Ishikawa (cell line): ENCODE measurements around the gene CTNND2.

Source experiments
- CREB1 ChIP-seq: IDR thresholded peaks from 2 replicates; pipeline ENCODE4 v1.6.1; 2012; ENCODE audit warnings: low read depth
- EGR1 ChIP-seq: IDR thresholded peaks from 2 replicates; pipeline ENCODE4 v1.6.1; 2012
- FOXM1 ChIP-seq: IDR thresholded peaks from 2 replicates; pipeline ENCODE4 v1.6.1; 2012; ENCODE audit warnings: low read depth, borderline replicate concordance
- NFIC ChIP-seq: IDR thresholded peaks from 2 replicates; pipeline ENCODE4 v1.6.1; 2012
- RAD21 ChIP-seq: IDR thresholded peaks from 2 replicates; pipeline ENCODE4 v1.6.1; 2012; ENCODE audit warnings: low read depth
- ZBTB7A ChIP-seq: IDR thresholded peaks from 2 replicates; pipeline ENCODE4 v1.6.1; 2012; ENCODE audit warnings: low read depth
- TF ChIP-seq, protein P1 (sequence below): IDR thresholded peaks from 2 replicates; pipeline ENCODE4 v1.6.1; 2012; ENCODE audit warnings: low read depth, mild to moderate bottlenecking

DNA sequence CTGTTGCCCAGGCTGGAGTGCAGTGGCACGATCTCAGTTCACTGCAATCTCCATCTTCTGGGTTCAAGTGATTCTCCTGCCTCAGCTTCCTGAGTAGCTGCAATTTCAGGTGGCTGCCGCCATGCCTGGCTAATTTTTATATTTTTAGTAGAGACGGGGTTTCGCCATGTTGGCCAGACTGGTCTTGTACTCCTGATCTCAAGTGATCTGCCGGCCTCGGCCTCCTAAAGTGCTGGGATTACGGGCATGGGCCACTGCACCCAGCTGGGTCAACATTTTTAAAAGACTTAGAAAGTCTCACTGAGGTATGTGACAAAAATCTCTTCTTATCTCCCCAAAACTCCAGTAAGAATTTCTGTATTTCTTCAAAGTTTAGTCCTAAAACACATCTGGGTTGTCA lies 211.6 kb downstream of the CTNND2 start:
- TF ChIP-seq FOXM1 (no peak), RAD21 (no peak), EGR1 (no peak), NFIC (no peak), ZBTB7A (no peak), CREB1 (no peak)
- TF ChIP-seq, protein P1, sequence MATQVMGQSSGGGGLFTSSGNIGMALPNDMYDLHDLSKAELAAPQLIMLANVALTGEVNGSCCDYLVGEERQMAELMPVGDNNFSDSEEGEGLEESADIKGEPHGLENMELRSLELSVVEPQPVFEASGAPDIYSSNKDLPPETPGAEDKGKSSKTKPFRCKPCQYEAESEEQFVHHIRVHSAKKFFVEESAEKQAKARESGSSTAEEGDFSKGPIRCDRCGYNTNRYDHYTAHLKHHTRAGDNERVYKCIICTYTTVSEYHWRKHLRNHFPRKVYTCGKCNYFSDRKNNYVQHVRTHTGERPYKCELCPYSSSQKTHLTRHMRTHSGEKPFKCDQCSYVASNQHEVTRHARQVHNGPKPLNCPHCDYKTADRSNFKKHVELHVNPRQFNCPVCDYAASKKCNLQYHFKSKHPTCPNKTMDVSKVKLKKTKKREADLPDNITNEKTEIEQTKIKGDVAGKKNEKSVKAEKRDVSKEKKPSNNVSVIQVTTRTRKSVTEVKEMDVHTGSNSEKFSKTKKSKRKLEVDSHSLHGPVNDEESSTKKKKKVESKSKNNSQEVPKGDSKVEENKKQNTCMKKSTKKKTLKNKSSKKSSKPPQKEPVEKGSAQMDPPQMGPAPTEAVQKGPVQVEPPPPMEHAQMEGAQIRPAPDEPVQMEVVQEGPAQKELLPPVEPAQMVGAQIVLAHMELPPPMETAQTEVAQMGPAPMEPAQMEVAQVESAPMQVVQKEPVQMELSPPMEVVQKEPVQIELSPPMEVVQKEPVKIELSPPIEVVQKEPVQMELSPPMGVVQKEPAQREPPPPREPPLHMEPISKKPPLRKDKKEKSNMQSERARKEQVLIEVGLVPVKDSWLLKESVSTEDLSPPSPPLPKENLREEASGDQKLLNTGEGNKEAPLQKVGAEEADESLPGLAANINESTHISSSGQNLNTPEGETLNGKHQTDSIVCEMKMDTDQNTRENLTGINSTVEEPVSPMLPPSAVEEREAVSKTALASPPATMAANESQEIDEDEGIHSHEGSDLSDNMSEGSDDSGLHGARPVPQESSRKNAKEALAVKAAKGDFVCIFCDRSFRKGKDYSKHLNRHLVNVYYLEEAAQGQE: no peak
